Measurements from ENCODE around the gene TNF. TPM values are rescaled to one million over a fixed set of nuclear protein-coding genes. Genes with fewer than 3 reads are reported as not detected.

TNF gene
- total and polyA plus RNA-seq, 2 of the 13 experiments (the other 11 are each of a cell fraction or from before 2014, with no cell fraction given): not detected

- TF ChIP-seq ATF7 (IDR thresholded peaks at IDR 0.05) (no peak), ATF7 (CRISPR knock-in tag; IDR thresholded peaks at IDR 0.05) (no peak), FOXP1 (IDR thresholded peaks at IDR 0.05) (no peak), FOXP1 (CRISPR knock-in tag; IDR thresholded peaks at IDR 0.05) (no peak), FOXJ3 (CRISPR knock-in tag; IDR thresholded peaks at IDR 0.05; ENCODE audit: borderline replicate concordance) (no peak)
Measured at GRCh38 chr6:31559606-31559957, 15.8 kb upstream of the TNF start (continued).

- ChIA-PET CTCF (ENCODE audit: low intra/inter-chr PET ratio, low total read pairs) (no interaction called here), POLR2A (no interaction called here)
- Histone ChIP-seq H3K9ac (ENCODE audit: insufficient read depth, low read depth, low read length) (no peak overlapping the region), H3K4me2 (ENCODE audit: low read depth, low read length) (no peak overlapping the region), H2AFZ (ENCODE audit: low read length) (no peak overlapping the region), H3K4me3 (replicated peaks in 1 of 3; ENCODE audit: insufficient read depth in 1 of 3, low read depth in 2 of 3, low read length in 3 of 3) (no peak overlapping the region), H3K4me1 (ENCODE audit: insufficient read depth, low read length) (no peaks in the 10 kb centered on the region), H3K27ac (ENCODE audit: extremely low read length, insufficient read depth, low read length) (no peak overlapping the region), H3K27me3 (ENCODE audit: control insufficient read depth in 1 of 2, insufficient read depth in 2 of 2, low read length in 2 of 2) (no peaks in the 10 kb centered on the region), H3K36me3 (replicated peaks in 1 of 2; ENCODE audit: control insufficient read depth in 1 of 2, insufficient read depth in 2 of 2, low read length in 2 of 2) (peaks cover 21 to 38% of the 10 kb centered on the region in 2 experiments; a peak in 4 of 5 replicates), H3K79me2 (ENCODE audit: insufficient read depth, low read length) (no peaks in the 10 kb centered on the region), H4K20me1 (ENCODE audit: insufficient read depth, low read length) (no peaks in the 10 kb centered on the region), H3K9me3 (ENCODE audit: low read length) (no peaks in the 10 kb centered on the region)
- intact Hi-C loops (cut with micrococcal nuclease; ENCODE audit: unreplicated experiment): no loop called here
- no peak for DNase-seq (ENCODE audit: low spot score)
- in situ Hi-C loops (cut with HindIII; ENCODE audit: extremely low pct_ligation_motif_present, low pct_unique_long_range_greater_than_20kb): no loop called here
- WGBS (ENCODE audit: low lambda C conversion rate): 87% methylated on average over 7 of the region's 7 CpGs
- peak; percentile 59; the same call in 2 of the 3 replicates for ATAC-seq
- no TSS peak for BruUV-seq (replicated peaks)
- FAIRE-seq: no peak
- peak; percentile 67 for TF ChIP-seq JUN (CRISPR knock-in tag; IDR thresholded peaks at IDR 0.05)
- TF ChIP-seq ZFP90 (CRISPR knock-in tag; IDR thresholded peaks at IDR 0.05; ENCODE audit: borderline replicate concordance): no peak
- no peak for TF ChIP-seq ZNF776 (CRISPR knock-in tag; IDR thresholded peaks at IDR 0.05)
- TF ChIP-seq HOXD1 (CRISPR knock-in tag; IDR thresholded peaks at IDR 0.05): no peak
- peak; percentile 73 for TF ChIP-seq ZNF281 (CRISPR knock-in tag; IDR thresholded peaks at IDR 0.05; ENCODE audit: borderline replicate concordance)
- peak; percentile 42; the same call in 1 of the 2 replicates for TF ChIP-seq RARA (CRISPR knock-in tag; IDR thresholded peaks at IDR 0.05)
- no peak for TF ChIP-seq ZNF33A (CRISPR knock-in tag; IDR thresholded peaks at IDR 0.05; ENCODE audit: borderline replicate concordance)
- TF ChIP-seq TERF1 (CRISPR knock-in tag; IDR thresholded peaks at IDR 0.05): 0 out of 2 replicates have a peak, but pooled peaks have one; percentile 36
- peak; percentile 56; the same call in 1 of the 2 replicates for TF ChIP-seq ETV5 (CRISPR knock-in tag; IDR thresholded peaks at IDR 0.05; ENCODE audit: borderline replicate concordance)
- 0 out of 2 replicates have a peak, but pooled peaks have one; percentile 31 for TF ChIP-seq ZGPAT (CRISPR knock-in tag; IDR thresholded peaks at IDR 0.05)
- TF ChIP-seq POLR2G (IDR thresholded peaks at IDR 0.05; ENCODE audit: low read depth, low read length): peak; percentile 11; the same call in 1 of the 2 replicates
- no peak for TF ChIP-seq ZC3H4 (CRISPR knock-in tag; IDR thresholded peaks at IDR 0.05; ENCODE audit: borderline replicate concordance)
- no peak for TF ChIP-seq MED13 (CRISPR knock-in tag; IDR thresholded peaks at IDR 0.05)
- TF ChIP-seq MAX (IDR thresholded peaks at IDR 0.05): no peak
Measured at GRCh38 chr6:31559958-31560696, 15.2 kb upstream of the TNF start.
